A549 (cell line): Measurements from ENCODE around the gene ARID1B. TPM values are rescaled to one million over a fixed set of nuclear protein-coding genes. Genes with fewer than 3 reads are reported as not detected.

Source experiments
- ATAC-seq, 2 experiments: fragments of 200-7000 bp in 1 of 2; fragments of >200 bp in 1 of 2; cut with Nextera tagmentation in 1 of 2; cut with Tn5 transposase in 1 of 2; 3 replicates each; pipeline versions ENCODE4 v1.8.0 to v1.9.1; 2018 to 2020; ENCODE audit warnings: mild to moderate bottlenecking in 1 of 2, moderate library complexity in 1 of 2
- CTCF ChIA-PET: fragments of 300-600 bp; sonication (Branson Sonifier 250); formaldehyde crosslinking; extraction: SDS; loops from one replicate; lab custom pipeline; 2021; ENCODE audit warnings: antibody characterized with exemption, inconsistent platforms; lab: Yijun Ruan, JAX
- POLR2A ChIA-PET: fragments of 350-600 bp; formaldehyde crosslinking; extraction: SDS; loops from one replicate; lab custom pipeline; 2021; ENCODE audit warnings: antibody characterized with exemption, inconsistent platforms; lab: Yijun Ruan, JAX
- DNase-seq, 2 experiments: peaks; one replicate each; pipeline versions ENCODE4 v3.0.0 to v3.0.0-alpha.2; 2011 to 2016; ENCODE audit warnings: low read depth in 1 of 2, low spot score in 1 of 2
- FAIRE-seq: peaks from 2 replicates; lab custom pipeline; 2011; peaks lifted over from hg19 to GRCh38; lab: Jason Lieb, UNC
- H3K27ac ChIP-seq, 2 experiments: fragments of >200 bp; sonication (Bioruptor Twin); formaldehyde crosslinking; 3 replicates each; pipeline ENCODE4 v1.5.1; 2016 to 2017
- H3K4me1 ChIP-seq: fragments of >200 bp; sonication (Bioruptor Twin); formaldehyde crosslinking; 3 replicates; pipeline ENCODE4 v1.6.1; 2016
- H3K4me2 ChIP-seq: fragments of >200 bp; sonication (Bioruptor Twin); formaldehyde crosslinking; 3 replicates; pipeline ENCODE4 v1.6.1; 2016
- H3K4me3 ChIP-seq: fragments of >200 bp; sonication (Bioruptor Twin); formaldehyde crosslinking; 3 replicates; pipeline ENCODE4 v1.5.1; 2016
- H3K9me3 ChIP-seq: fragments of >200 bp; sonication (Bioruptor Twin); formaldehyde crosslinking; 3 replicates; pipeline ENCODE4 v1.6.1; 2016
- ATOH8 ChIP-seq: fragments of 250-450 bp; sonication (Bioruptor Pico); IDR thresholded peaks from 2 replicates; pipeline ENCODE4 v1.5.0; 2020; ENCODE audit warnings: low read depth, mild to moderate bottlenecking, moderate library complexity
- CBX8 ChIP-seq: fragments of 200-600 bp; sonication (generic); IDR thresholded peaks from 2 replicates; pipeline ENCODE4 v1.6.1; 2016
- CEBPB ChIP-seq, 2 experiments: fragments of >200 bp in 1 of 2; sonication (Bioruptor Twin) in 1 of 2; formaldehyde crosslinking in 1 of 2; IDR thresholded peaks; 2 replicates each; pipeline ENCODE4 v1.6.1; 2012 to 2016
- CHD4 ChIP-seq: fragments of 200-600 bp; sonication (generic); IDR thresholded peaks from 2 replicates; pipeline ENCODE4 v1.6.1; 2016; ENCODE audit warnings: antibody characterized with exemption, mild to moderate bottlenecking, borderline replicate concordance
- EHF ChIP-seq: fragments of 250-450 bp; sonication (Bioruptor Pico); IDR thresholded peaks from 2 replicates; pipeline ENCODE4 v1.5.0; 2020; ENCODE audit warnings: mild to moderate bottlenecking
- FOSB ChIP-seq: fragments of 250-450 bp; sonication (Bioruptor Pico); IDR thresholded peaks from 2 replicates; pipeline ENCODE4 v1.5.0; 2020; ENCODE audit warnings: mild to moderate bottlenecking, moderate library complexity
- FOSL2 ChIP-seq, 2 experiments: fragments of 450-650 bp in 1 of 2; fragments of >200 bp in 1 of 2; sonication (Bioruptor Twin) in 1 of 2; formaldehyde crosslinking; IDR thresholded peaks; 2 replicates each; pipeline versions ENCODE4 v1.5.0 to v1.6.1; 2016 to 2020; ENCODE audit warnings: mild to moderate bottlenecking in 1 of 2, moderate library complexity in 1 of 2
- FOXS1 ChIP-seq: fragments of 250-450 bp; sonication (Bioruptor Pico); IDR thresholded peaks from 2 replicates; pipeline ENCODE4 v1.5.0; 2020; ENCODE audit warnings: mild to moderate bottlenecking, moderate library complexity
- GATA3 ChIP-seq: IDR thresholded peaks from 2 replicates; pipeline ENCODE4 v1.6.1; 2012; ENCODE audit warnings: borderline replicate concordance
- HOXB13 ChIP-seq: fragments of 250-450 bp; sonication (Bioruptor Pico); IDR thresholded peaks from 2 replicates; pipeline ENCODE4 v1.5.0; 2020; ENCODE audit warnings: low read depth, mild to moderate bottlenecking, moderate library complexity
- KDM5A ChIP-seq: fragments of 200-600 bp; sonication (generic); IDR thresholded peaks from 2 replicates; pipeline ENCODE4 v1.6.1; 2016; ENCODE audit warnings: antibody characterized with exemption, mild to moderate bottlenecking
- MAZ ChIP-seq: fragments of 150-350 bp; IDR thresholded peaks from 2 replicates; pipeline ENCODE4 v1.6.1; 2014; ENCODE audit warnings: antibody characterized with exemption, low read depth, low read length, borderline replicate concordance
- MYC ChIP-seq: IDR thresholded peaks from 2 replicates; pipeline ENCODE4 v1.6.1; 2012; ENCODE audit warnings: mild to moderate bottlenecking, inconsistent platforms, low read length, improper control_type of control experiment, borderline replicate concordance
- NPAS2 ChIP-seq: fragments of 250-450 bp; sonication (Bioruptor Pico); IDR thresholded peaks from 2 replicates; pipeline ENCODE4 v1.8.0; 2022; ENCODE audit warnings: mild to moderate bottlenecking, moderate library complexity, borderline replicate concordance
- NR3C1 ChIP-seq: fragments of >200 bp; sonication (Bioruptor Twin); formaldehyde crosslinking; IDR thresholded peaks from 3 replicates; pipeline ENCODE4 v1.6.1; 2017
- POLR2A ChIP-seq: IDR thresholded peaks from 2 replicates; pipeline ENCODE4 v1.6.1; 2012; ENCODE audit warnings: mild to moderate bottlenecking, low read length
- POLR2AphosphoS2 ChIP-seq: conservative IDR thresholded peaks from 2 replicates; pipeline ENCODE4 v1.6.1; 2012; ENCODE audit warnings: low read length, improper control_type of control experiment, inconsistent platforms
- RCOR1 ChIP-seq: fragments of 150-350 bp; IDR thresholded peaks from 2 replicates; pipeline ENCODE4 v1.6.1; 2014; ENCODE audit warnings: antibody characterized with exemption, low read length, low read depth
- SREBF2 ChIP-seq: fragments of 450-650 bp; IDR thresholded peaks from 2 replicates; pipeline ENCODE4 v1.6.1; 2014; ENCODE audit warnings: mild to moderate bottlenecking, moderate library complexity
- ZC3H11A ChIP-seq: fragments of 450-650 bp; IDR thresholded peaks from 2 replicates; pipeline ENCODE4 v1.6.1; 2014; ENCODE audit warnings: antibody characterized with exemption, mild to moderate bottlenecking
- ZNF302 ChIP-seq: fragments of 250-450 bp; sonication (Bioruptor Pico); IDR thresholded peaks from 2 replicates; pipeline ENCODE4 v1.9.0; 2021; ENCODE audit warnings: inconsistent platforms, mild to moderate bottlenecking, moderate library complexity
- ZSCAN20 ChIP-seq: fragments of 250-450 bp; sonication (Bioruptor Pico); IDR thresholded peaks from 2 replicates; pipeline ENCODE4 v1.8.0; 2022; ENCODE audit warnings: mild to moderate bottlenecking, moderate library complexity
- WGBS: methylation state at CpG from one replicate; pipeline ENCODE4 v1.1.6; 2017; ENCODE audit errors: missing lambda C conversion rate; 5-methylcytosine and 5-hydroxymethylcytosine counted together
- polyA plus RNA-seq, 4 experiments: library from polyadenylated mRNA; depleted of rRNA in 3 of 4; stranded (reverse); fragments of >200 nt; fragmentation: RNase III in 1 of 4; extraction: RNeasy Plus Mini Kit Qiagen cat#74134 plus additional on column Dnase treatment in 1 of 4; gene quantifications; 2 replicates in 3 of 4; 3 replicates in 1 of 4; pipeline ENCODE4 v1.2.3, GENCODE V29; 2011 to 2017
- TF ChIP-seq, protein P1 (sequence below): IDR thresholded peaks from 2 replicates; pipeline ENCODE4 v1.6.1; 2012; ENCODE audit warnings: low read depth, borderline replicate concordance
- TF ChIP-seq, protein P2 (sequence below): fragments of 200-600 bp; sonication (generic); IDR thresholded peaks from 2 replicates; pipeline ENCODE4 v1.6.1; 2016; ENCODE audit warnings: antibody characterized with exemption, mild to moderate bottlenecking, moderate library complexity

Gene ARID1B
- polyA plus RNA-seq, 2 of the 4 experiments (the other 2 are of a cell fraction) = 13.5 to 16.3 TPM

DNA sequence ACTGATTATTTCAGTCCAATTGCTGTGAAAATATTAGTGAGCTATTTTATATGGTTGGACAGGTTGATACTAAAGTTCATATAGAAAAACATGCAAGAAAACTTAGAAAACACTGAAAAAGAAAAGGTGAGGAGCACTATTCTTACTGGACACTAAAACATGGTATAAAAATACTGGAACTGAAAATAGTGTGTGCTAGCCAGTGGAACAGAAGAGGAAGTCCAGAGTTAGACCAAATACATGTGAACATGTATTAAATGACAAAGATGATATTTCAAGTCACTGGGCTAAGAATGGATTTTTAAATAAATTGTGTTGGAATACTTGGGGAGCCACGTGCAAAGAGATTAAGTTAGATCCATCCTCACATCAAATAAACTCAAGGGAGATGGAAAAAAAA, 327.6 kb downstream of the ARID1B start (continued):
- TF ChIP-seq CBX8 (no peak), SREBF2 (no peak), GATA3 (no peak)

- 21% methylated on average over 2 of the region's 2 CpGs for WGBS
- peaks cover 43% of the 10 kb centered on the region for H3K4me1 ChIP-seq
- ChIA-PET CTCF (no interaction called here), POLR2A (no interaction called here)
- FAIRE-seq (no peak), ATAC-seq (peak; percentile 74 to 82; a peak in 5 of 6 replicates), DNase-seq (peak; percentile 28 to 47)
- H3K4me3 ChIP-seq = no peak overlapping the region
- H3K9me3 ChIP-seq = no peaks in the 10 kb centered on the region
- H3K27ac ChIP-seq = peak overlapping the region in 1 of 2 experiments; percentile 24; a peak in 2 of 6 replicates
- peak overlapping the region; percentile 89 for H3K4me2 ChIP-seq
- TF ChIP-seq FOSL2 (IDR thresholded peaks at IDR 0.05) (no peak), FOSL2 (CRISPR knock-in tag; IDR thresholded peaks at IDR 0.05) (peak; percentile 35), ATOH8 (CRISPR knock-in tag) (no peak)
Measured at GRCh38 chr6:157106487-157106886, 329.3 kb downstream of the ARID1B start.

- FAIRE-seq = no peak
- ATAC-seq = no peak
- Histone ChIP-seq H3K27ac (peak overlapping the region; percentile 45 to 46; a peak in 4 of 6 replicates), H3K4me3 (no peak overlapping the region; the same call in 2 of the 3 replicates), H3K4me2 (peak overlapping the region; percentile 89), H3K9me3 (no peaks in the 10 kb centered on the region), H3K4me1 (peaks cover 43% of the 10 kb centered on the region)
- CTCF ChIA-PET = interaction anchor here (1.4 kb wide), 1 partner anchor 167 kb away, joined by 3 read pairs; no protein-coding TSS in a partner anchor
- 16% methylated on average over 4 of the region's 4 CpGs for WGBS
- no peak for DNase-seq
- POLR2A ChIA-PET = no interaction called here
- TF ChIP-seq FOXS1 (CRISPR knock-in tag) (no peak), NR3C1 (no peak), KDM5A (no peak), ZSCAN20 (CRISPR knock-in tag) (no peak), POLR2A (no peak), CHD4 (no peak), ZNF302 (no peak), CEBPB (IDR thresholded peaks at IDR 0.05) (no peak), RCOR1 (no peak), MAZ (no peak), MYC (no peak), ZC3H11A (no peak), EHF (CRISPR knock-in tag) (no peak), POLR2AphosphoS2 (no peak), FOSB (CRISPR knock-in tag) (no peak), HOXB13 (CRISPR knock-in tag) (no peak), NPAS2 (no peak)
- TF ChIP-seq, protein P1, sequence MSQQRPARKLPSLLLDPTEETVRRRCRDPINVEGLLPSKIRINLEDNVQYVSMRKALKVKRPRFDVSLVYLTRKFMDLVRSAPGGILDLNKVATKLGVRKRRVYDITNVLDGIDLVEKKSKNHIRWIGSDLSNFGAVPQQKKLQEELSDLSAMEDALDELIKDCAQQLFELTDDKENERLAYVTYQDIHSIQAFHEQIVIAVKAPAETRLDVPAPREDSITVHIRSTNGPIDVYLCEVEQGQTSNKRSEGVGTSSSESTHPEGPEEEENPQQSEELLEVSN = no peak
- TF ChIP-seq, protein P2, sequence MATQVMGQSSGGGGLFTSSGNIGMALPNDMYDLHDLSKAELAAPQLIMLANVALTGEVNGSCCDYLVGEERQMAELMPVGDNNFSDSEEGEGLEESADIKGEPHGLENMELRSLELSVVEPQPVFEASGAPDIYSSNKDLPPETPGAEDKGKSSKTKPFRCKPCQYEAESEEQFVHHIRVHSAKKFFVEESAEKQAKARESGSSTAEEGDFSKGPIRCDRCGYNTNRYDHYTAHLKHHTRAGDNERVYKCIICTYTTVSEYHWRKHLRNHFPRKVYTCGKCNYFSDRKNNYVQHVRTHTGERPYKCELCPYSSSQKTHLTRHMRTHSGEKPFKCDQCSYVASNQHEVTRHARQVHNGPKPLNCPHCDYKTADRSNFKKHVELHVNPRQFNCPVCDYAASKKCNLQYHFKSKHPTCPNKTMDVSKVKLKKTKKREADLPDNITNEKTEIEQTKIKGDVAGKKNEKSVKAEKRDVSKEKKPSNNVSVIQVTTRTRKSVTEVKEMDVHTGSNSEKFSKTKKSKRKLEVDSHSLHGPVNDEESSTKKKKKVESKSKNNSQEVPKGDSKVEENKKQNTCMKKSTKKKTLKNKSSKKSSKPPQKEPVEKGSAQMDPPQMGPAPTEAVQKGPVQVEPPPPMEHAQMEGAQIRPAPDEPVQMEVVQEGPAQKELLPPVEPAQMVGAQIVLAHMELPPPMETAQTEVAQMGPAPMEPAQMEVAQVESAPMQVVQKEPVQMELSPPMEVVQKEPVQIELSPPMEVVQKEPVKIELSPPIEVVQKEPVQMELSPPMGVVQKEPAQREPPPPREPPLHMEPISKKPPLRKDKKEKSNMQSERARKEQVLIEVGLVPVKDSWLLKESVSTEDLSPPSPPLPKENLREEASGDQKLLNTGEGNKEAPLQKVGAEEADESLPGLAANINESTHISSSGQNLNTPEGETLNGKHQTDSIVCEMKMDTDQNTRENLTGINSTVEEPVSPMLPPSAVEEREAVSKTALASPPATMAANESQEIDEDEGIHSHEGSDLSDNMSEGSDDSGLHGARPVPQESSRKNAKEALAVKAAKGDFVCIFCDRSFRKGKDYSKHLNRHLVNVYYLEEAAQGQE = no peak
Measured at GRCh38 chr6:157107571-157107914, 330.4 kb downstream of the ARID1B start.
